HG03378 (cell line): ENCODE data around the gene SMYD3.

ENCODE experiments used
- ATAC-seq: cut with Tn5 transposase; IDR thresholded peaks from one replicate; pipeline ENCODE4 v1.9.1; 2021; ENCODE audit warnings: mild to moderate bottlenecking, moderate library complexity; ENCODE audit not compliant: unreplicated experiment

The SMYD3 gene

DNA sequence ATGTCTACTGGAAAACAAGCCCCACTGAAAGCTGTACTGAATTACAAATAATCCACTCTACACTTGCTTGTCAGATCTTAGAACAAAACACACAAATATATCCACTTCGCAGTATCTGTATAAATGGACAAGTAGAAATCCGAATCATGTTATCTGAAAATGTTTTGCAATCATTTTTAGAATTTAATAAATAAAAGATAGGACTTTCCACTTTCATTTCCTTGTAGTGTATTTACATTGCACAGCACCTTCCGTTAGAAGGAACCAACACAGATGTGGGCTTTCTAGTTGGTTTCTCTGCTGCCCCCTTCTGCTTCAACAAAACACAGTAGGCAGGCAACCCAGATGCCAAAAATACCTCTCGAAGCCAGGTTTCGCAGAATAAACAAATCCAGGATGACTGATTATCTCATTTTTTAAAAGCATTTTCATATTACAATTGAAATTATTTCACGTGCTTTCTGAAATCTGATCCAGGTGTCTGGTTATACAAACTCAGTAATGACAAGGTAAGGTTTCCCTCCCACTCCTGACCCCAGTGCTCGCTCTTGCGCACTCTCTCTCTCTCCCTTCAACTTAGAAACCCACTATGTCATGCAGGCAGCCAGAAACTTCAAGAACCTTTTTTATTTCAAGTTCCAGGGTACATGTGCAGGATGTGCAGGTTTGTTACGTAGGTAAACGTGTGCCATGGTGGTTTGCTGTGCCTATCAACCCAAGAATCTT lies 389.9 kb downstream of the SMYD3 start:
- ATAC-seq = peak; percentile 87

GRCh38 chr1:246114369-246114768 lies 392.7 kb downstream of the SMYD3 start:
- ATAC-seq = no peak

GRCh38 chr1:246113555-246114095 lies 393.5 kb downstream of the SMYD3 start:
- no peak for ATAC-seq

DNA sequence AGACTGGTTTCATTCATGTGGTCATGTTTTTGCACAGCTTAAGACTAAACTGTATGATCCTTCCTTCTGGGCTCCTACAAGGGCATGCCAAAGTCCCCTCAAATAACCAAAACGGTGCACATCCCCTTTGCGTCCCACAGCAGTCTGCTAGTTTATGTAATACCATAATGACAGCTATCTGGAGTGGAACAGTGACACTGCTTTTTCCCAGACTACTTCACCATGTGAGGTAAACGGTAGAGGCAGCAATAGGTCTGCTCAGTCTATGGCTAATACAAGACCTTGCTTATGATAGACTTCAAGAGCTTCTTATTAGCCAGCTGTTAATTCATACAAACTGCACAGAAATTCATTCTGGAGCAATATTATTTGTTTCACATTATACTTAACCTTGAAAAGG lies 395.5 kb downstream of the SMYD3 start:
- no peak for ATAC-seq

DNA sequence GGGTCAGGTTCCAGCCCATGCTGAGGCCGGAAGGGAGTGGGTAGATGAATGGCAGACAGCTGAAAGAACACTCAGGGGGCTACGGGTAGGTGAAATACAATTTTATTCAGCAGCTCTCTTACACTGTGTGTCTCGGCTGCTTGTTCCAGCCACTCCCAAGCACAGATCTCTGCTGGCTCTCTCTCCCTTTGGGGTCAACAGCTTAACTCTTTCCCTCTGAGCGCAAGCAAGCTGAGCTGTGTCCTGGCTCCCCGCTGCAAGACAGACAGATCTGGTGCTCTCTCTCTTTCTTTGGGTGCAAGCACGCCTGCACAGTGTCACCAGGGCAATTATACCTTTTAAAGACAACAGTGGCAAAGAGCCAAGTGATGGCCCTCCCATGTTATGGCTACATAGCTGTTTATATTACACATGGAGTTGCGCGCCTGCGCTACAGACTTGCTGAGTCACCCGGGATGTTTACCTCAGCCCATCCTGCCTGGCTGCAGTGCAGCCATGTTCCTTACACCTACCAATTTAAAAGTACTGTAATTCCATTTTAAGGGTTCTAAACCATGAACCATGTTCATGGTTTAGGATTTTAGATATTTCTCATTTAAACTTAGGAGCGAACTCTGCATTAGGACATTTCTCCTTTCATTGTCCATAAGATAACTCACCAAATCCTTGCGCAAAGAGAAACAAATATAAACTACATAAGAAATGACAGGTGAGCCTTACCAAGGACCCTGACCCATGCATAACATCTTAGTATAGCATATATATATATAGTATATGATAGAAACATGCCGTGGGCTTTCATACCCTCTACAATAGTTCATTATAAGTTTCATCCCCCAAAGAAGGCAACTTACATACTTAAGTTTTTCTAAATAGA lies 396.5 kb downstream of the SMYD3 start:
- ATAC-seq = no peak

DNA sequence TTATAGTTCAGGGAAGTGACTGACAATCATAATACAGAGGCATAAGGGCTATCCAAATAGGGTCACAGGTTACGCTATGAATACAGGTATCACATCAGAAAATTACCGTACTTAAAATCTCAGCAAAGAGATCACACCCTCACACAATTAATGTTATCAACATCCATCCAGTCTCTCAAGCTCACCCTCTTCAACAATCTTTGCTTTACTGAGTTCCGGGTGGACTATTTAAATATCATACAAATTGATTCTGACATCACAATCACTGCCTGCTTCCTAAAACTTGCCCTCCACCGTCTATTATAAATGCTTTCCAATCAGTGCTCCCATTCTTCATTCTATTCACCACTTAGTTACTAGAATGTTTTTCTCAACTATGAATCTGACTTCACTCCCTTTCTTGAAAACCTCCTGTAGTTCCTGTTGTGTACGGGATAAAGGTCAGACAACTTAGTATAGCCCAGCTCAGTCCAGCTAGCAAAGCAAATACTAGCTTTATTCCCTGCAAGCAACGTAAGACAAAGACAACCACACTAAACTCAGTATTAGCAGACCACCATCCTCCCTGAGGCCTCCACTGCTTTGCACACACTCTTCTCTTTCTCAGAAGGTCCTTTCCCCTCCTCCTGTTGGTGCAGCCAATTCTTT lies 398.7 kb downstream of the SMYD3 start:
- no peak for ATAC-seq

- no peak for ATAC-seq
Measured at GRCh38 chr1:246107516-246108277, 399.4 kb downstream of the SMYD3 start.

- ATAC-seq = peak; percentile 78
Measured at GRCh38 chr1:246106342-246106763, 400.7 kb downstream of the SMYD3 start.

DNA sequence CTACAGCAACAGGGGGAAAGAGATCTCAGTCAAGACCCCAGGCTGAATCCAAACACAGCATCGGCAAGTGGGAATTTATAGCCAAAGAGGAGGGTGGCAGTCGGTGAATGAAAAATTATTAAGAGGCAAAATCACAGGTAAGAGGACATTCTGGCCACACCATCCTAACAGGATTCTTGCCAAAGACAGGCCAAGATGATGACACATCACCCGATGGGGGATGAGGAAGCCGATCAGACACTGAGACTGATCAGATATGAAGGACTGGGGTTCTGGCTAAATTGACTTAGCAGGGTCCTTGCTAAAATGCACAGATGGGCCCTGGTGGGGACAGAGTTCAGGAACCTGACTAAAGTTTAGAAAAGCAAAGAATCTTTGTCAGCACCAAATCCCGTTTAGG lies 402.2 kb downstream of the SMYD3 start:
- ATAC-seq = no peak

GRCh38 chr1:246099570-246099969 lies 407.5 kb downstream of the SMYD3 start:
- no peak for ATAC-seq

DNA sequence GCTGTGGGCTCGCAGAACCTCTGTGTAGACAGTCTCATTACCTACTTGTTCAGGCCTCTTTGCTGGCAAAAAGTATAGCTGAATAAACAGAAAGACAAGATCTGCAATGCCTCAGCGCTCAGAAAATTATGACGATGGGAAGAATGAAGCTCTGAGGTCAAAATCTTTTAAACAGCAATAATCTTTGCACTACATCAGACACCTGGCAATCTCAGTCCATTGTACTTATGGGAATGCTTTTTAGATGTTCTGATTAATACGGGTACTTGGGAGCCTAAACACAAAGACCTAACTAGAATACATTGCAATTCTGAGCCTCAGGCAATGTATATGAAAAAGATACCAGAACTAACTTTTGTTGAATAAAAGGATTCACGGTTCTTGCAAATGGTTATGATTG lies 410.7 kb downstream of the SMYD3 start:
- no peak for ATAC-seq

DNA sequence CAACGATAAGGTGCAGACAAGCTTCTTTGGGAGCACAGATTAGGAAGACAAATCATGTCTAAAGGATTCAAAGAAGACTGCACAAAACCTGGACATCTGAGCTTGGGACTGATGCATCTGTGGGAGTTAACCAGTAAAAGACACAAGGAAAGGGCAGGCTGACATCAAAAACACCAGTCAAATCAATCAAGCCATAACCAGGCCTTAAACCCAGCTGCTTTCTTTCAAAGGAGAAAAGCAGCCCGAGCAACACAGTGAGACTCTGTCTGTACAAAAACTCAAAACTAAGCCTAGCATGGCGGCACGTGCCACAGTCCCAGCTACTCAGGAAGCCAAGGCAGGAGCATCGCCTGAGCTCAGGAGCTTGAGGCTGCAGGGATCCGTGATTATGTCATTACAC lies 411.6 kb downstream of the SMYD3 start:
- ATAC-seq = no peak

- no peak for ATAC-seq
Measured at GRCh38 chr1:246093230-246093629, 413.8 kb downstream of the SMYD3 start.

DNA sequence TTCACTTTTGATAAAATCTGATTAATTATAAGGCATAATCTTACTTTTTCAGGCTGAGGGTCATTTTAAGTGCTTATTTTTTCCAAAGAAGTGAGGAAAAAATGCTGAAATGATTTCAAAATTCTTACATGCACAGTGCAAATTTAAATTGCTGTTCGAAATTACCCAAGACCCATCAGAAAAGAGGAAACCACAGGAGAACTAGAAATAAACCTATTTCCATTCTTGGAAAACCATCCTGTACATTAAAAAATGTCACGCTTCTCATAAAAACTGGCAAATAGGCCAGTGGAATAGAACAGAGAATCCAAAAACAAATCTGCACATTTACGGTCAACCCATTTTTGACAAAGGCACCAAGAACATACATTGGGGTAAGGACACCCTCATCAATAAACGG lies 414.9 kb downstream of the SMYD3 start:
- no peak for ATAC-seq

DNA sequence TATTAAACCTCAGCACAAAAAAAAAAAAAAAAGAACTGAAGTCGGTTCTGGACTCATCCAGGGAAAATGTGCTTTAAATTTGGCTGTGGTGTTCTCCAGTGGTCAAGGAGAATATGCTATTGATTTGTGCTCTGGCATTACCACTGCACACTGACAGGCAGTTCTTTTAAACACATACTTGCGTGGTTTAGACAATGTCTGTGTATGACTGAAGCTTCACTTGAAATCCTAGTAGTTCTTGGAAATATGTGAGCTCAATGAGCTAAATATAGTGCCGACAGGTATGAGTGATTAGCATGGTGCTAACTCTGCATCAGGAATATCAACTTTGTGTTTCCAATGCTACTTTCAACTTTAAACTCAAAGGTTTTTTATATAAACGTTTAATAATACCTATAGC lies 415.6 kb downstream of the SMYD3 start:
- no peak for ATAC-seq

DNA sequence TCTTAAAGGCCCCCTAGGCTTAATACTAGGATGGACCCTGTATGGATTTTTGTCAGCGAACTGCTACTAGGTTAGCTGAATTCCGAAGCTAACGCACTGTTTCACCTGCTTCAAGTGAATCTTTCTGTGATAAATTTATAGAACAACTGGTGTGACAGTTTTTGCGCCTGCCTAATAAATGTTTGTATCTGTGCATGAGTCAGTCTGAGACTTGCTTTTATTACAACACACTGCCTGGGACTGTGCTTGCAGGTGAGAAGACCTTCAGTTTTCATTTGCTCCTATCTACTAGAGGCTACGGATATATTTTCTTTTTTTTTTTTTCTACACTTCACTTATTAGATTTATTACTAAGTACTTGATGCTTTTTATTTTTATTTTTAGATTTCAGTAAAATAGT lies 420.9 kb downstream of the SMYD3 start:
- ATAC-seq = no peak

DNA sequence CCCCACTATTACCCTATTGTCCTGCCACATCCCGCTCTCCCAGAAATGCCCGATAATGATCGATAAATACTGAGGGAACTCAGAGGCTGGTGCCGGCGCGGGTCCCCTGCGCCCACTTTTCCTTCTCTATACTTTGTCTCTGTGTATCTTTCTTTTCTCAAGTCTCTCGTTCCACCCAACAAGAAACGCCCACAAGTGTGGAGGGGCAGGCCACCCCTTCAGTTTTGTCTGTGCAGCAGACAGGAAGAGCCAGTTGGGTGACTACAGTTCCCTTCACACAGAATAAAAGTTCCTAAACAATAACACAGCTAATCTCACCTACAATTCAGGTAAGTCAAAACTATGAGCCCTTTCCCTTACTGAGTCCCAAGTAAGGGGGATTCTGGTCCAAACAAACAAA lies 423.7 kb downstream of the SMYD3 start:
- no peak for ATAC-seq

DNA sequence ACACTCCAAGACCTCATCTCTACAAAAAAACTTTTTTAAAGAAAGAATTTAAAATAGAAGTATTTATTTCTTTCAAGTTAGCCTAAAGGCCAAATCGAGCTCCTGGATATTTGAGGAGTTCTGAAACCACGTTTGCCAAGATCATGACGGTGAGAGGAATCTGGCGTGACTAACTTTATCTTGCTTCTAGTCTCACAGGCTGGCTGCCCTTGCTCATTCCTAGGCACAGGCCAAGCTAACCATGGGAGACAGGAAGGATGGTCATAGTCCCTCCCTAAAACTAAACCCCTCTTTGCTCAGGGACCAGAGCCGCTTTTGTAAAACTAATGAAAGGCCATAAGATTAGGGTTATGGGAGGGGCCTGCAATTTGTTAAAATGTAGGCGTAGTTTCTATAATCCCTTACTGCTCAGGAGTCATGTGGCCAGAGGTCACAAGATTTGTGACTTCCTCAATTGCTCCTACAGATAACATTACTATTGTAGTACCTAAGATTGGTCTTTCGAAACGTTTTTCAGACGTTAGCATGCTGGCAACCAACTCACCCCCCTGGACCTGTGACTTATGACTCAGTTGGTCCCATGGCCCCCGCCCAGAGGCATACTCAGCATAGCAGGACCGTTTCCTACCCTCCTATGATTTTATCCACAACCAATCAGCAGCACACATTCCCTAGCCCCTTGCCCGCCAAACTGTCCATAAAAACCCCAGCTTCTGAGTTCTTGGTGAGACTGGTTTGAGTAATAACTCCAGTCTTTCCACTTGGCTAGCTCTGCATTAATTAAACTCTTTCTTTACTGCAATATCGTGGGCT lies 425.0 kb downstream of the SMYD3 start:
- no peak for ATAC-seq

GRCh38 chr1:246081138-246081702 lies 425.9 kb downstream of the SMYD3 start:
- ATAC-seq = no peak

GRCh38 chr1:246080031-246080430 lies 427.0 kb downstream of the SMYD3 start:
- ATAC-seq = no peak
